Osteocyte (in vitro differentiated cells): ENCODE data around the gene AFAP1. TPM values are rescaled to one million over a fixed set of nuclear protein-coding genes. Genes with fewer than 3 reads are reported as not detected.

ENCODE experiments used
- DNase-seq: peaks from one replicate; pipeline ENCODE4 v3.0.0; 2021; ENCODE audit warnings: mixed read lengths; ENCODE audit not compliant: unreplicated experiment; ENCODE audit errors: extremely low spot score
- H3K27ac Mint-ChIP-seq: one replicate; pipeline ENCODE4 v1.8.0; 2021; ENCODE audit warnings: mild to moderate bottlenecking, mixed read lengths; ENCODE audit not compliant: unreplicated experiment
- H3K27me3 Mint-ChIP-seq: one replicate; pipeline ENCODE4 v1.8.0; 2021; ENCODE audit warnings: mixed read lengths; ENCODE audit not compliant: unreplicated experiment
- H3K36me3 Mint-ChIP-seq: one replicate; pipeline ENCODE4 v1.8.0; 2021; ENCODE audit warnings: mixed read lengths; ENCODE audit not compliant: unreplicated experiment
- H3K4me1 Mint-ChIP-seq: one replicate; pipeline ENCODE4 v1.8.0; 2021; ENCODE audit warnings: mixed read lengths; ENCODE audit not compliant: unreplicated experiment
- H3K4me3 Mint-ChIP-seq: one replicate; pipeline ENCODE4 v1.8.0; 2021; ENCODE audit warnings: mild to moderate bottlenecking, moderate library complexity, mixed read lengths; ENCODE audit not compliant: unreplicated experiment
- H3K9me3 Mint-ChIP-seq: one replicate; pipeline ENCODE4 v1.8.0; 2021; ENCODE audit warnings: mixed read lengths; ENCODE audit not compliant: unreplicated experiment
- total RNA-seq: library from RNA; stranded (reverse); gene quantifications from 2 replicates; pipeline ENCODE4 v1.2.1, GENCODE V29; 2021
- TF ChIP-seq, protein P1 (sequence below): fragments of 200-600 bp; sonication (generic); IDR thresholded peaks from 2 replicates; pipeline ENCODE4 v1.5.0; 2021; ENCODE audit warnings: antibody characterized with exemption, mild to moderate bottlenecking, moderate library complexity

AFAP1 gene
- total RNA-seq, 1 donor from 2014 or later: 66.9 TPM

DNA sequence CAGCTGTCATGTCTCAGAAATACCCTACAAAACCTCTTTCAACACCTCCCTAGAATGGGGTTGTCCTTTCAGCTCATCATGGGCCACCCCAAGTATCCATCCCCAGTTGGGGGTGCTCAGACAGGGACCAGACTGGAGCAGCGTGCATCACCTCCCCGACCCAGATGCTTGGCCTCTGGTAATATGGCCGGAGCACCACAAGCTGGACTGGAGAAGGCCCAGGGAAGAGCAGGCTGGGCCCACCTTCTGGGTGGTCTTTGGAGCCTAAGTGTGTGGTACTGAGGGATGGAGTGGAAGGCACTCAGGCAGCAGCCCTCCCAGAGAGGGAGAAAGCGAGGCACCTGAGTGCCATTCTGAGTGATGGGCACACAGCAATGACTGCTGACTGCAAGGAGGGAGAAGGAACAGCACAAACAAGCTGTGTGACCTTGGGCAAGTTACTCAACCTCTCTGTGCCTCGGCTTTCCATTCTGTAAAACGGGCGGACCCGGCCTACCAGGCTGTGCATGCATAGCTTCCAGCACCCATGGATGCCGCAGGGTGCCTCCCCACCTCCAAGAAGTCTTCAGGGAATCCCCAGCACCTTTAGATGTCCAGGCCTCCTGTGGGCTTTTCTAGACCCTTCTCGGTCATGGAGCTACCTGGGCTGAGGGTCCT, 228.2 kb downstream of the AFAP1 start:
- H3K4me3 Mint-ChIP-seq: no peak overlapping the region
- H3K9me3 Mint-ChIP-seq: no peaks in the 10 kb centered on the region
- H3K4me1 Mint-ChIP-seq: peaks cover 1% of the 10 kb centered on the region
- TF ChIP-seq, protein P1, sequence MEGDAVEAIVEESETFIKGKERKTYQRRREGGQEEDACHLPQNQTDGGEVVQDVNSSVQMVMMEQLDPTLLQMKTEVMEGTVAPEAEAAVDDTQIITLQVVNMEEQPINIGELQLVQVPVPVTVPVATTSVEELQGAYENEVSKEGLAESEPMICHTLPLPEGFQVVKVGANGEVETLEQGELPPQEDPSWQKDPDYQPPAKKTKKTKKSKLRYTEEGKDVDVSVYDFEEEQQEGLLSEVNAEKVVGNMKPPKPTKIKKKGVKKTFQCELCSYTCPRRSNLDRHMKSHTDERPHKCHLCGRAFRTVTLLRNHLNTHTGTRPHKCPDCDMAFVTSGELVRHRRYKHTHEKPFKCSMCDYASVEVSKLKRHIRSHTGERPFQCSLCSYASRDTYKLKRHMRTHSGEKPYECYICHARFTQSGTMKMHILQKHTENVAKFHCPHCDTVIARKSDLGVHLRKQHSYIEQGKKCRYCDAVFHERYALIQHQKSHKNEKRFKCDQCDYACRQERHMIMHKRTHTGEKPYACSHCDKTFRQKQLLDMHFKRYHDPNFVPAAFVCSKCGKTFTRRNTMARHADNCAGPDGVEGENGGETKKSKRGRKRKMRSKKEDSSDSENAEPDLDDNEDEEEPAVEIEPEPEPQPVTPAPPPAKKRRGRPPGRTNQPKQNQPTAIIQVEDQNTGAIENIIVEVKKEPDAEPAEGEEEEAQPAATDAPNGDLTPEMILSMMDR: no peak
- H3K27ac Mint-ChIP-seq: no peak overlapping the region
- no peak for DNase-seq
- no peaks in the 10 kb centered on the region for H3K36me3 Mint-ChIP-seq
- H3K27me3 Mint-ChIP-seq: peaks cover 15% of the 10 kb centered on the region

DNA sequence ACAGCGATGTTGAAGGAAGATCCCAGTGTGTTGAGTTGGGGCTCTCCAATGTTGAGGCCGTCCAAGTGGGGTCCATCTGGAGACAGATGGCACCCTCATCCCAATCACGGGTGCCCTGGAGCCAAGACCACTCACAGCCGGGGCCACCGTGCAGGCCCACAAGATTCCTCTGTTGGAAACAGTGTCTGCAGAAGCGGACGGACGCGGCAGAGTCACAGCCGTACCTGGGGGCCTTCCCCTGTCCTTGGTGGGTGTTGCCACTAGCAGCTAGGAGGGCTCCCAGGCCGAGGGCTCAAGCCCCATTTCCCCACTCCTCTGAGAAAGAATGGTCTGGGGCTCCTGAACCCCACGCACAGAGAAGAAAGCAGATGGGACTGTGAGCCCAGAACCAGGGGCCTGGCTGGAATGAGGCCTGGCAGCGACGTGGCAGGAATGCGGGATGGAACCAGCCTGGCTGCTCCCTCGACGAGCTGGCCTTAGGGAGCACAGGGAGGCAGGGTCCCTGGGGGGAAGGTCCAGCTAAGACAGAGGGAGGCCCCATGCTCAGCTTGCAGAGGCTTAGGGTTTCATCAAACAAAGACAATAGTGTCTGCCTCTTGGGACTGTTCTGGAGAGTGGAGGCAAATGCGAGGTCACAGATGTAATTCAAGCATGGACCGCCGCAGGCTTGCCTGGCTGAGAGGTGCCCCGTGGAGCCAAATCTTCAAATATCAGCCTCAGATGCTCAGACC, 228.9 kb downstream of the AFAP1 start:
- no peaks in the 10 kb centered on the region for H3K9me3 Mint-ChIP-seq
- no peak overlapping the region for H3K27ac Mint-ChIP-seq
- H3K36me3 Mint-ChIP-seq: no peaks in the 10 kb centered on the region
- peaks cover 11% of the 10 kb centered on the region for H3K27me3 Mint-ChIP-seq
- TF ChIP-seq, protein P1: no peak
- no peak overlapping the region for H3K4me3 Mint-ChIP-seq
- peaks cover 1% of the 10 kb centered on the region for H3K4me1 Mint-ChIP-seq
- no peak for DNase-seq

DNA sequence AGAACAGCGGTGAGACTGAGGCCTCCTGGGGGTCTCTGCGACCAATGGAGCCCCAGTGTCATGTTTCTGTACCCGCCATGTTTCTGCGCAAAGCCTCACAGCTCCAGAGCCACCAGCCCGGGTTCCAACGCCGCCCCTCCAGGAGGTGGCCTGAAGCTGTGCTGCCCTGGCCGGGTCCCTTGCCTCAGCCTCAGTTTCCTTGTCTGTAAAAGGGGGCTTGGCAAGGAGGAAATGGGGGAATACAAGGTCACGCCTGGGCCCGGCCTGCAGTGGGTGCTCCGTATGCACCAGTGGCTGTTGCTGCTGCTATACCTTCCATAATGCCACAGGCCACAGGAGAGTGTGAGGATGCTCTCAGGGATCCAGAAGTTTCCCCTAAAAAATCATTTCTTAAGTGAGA, 229.5 kb downstream of the AFAP1 start:
- Mint-ChIP-seq H3K27ac (no peak overlapping the region), H3K4me3 (no peak overlapping the region), H3K36me3 (no peaks in the 10 kb centered on the region), H3K9me3 (no peaks in the 10 kb centered on the region), H3K4me1 (peaks cover 1% of the 10 kb centered on the region), H3K27me3 (peaks cover 11% of the 10 kb centered on the region)
- TF ChIP-seq, protein P1: no peak
- no peak for DNase-seq

DNA sequence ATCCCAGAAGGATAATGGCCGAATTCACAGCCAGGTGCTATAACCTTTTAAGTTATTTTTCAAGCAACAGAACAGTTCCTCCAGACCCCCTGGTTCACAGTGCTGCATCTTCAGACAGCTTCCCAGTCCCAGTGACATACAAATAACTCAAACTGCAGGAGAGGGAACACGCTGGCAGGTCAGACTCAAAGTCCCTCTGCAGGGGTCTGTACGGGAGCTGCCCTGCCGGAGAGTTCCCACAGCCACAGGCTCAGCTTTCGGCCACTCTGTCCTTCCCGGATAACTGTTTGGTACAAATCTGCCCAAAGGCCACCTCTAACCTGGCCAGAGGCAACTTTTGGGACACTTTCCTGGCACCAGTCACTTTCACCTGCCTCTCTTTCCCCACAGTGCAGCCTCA, 230.2 kb downstream of the AFAP1 start:
- Mint-ChIP-seq H3K9me3 (no peaks in the 10 kb centered on the region), H3K27ac (no peak overlapping the region), H3K36me3 (no peaks in the 10 kb centered on the region), H3K4me1 (peaks cover 1% of the 10 kb centered on the region), H3K4me3 (no peak overlapping the region), H3K27me3 (peaks cover 8% of the 10 kb centered on the region)
- no peak for DNase-seq
- TF ChIP-seq, protein P1: no peak

DNA sequence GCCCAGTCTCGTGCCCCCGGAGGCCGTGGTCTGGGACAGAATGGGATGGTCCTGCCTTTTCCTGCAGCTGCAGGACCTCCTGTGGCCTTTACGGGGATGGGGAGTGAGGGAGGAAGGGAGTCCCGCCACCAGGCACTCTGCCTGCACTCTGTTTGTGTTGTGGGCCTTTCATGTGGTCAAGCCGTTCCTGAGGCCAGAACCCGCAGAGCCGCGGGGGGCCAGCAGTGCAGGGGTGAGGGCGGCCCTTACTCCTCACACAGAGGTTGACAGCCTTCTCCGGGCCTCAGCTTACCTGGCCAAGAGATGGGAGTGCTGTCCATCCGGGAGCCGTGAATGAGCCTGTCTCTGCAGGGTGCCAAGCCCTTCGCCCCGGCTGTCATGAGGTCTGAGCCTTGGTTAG, 230.7 kb downstream of the AFAP1 start:
- Mint-ChIP-seq H3K4me1 (peaks cover 1% of the 10 kb centered on the region), H3K27ac (no peak overlapping the region), H3K4me3 (no peak overlapping the region), H3K9me3 (no peaks in the 10 kb centered on the region), H3K27me3 (peaks cover 8% of the 10 kb centered on the region), H3K36me3 (no peaks in the 10 kb centered on the region)
- DNase-seq: no peak
- TF ChIP-seq, protein P1: no peak
